ENCODE measurements around the gene GALNT7.

DNA sequence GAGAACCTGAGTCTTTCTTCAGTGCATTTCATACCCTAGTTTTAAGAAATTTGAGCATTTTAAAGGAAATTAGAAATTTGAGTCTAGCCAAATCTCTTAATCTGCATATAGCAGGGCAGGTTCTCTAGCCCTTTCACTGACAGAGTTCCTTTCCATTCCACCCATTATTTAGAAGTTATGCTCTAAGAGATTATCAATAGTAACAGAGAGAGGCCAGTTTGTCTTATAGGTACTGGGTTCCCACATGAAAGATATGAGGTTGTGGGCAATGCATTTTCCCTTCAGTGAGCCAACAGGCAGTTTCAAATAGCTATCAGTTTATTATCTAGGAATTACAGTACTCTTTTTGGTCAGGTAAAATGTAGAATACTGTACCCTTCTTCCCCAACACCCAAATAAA lies 7.3 kb upstream of the GALNT7 start:
- no peak for TF ChIP-seq POLR2A (IDR thresholded peaks at IDR 0.05)
- TF ChIP-seq, protein P1, sequence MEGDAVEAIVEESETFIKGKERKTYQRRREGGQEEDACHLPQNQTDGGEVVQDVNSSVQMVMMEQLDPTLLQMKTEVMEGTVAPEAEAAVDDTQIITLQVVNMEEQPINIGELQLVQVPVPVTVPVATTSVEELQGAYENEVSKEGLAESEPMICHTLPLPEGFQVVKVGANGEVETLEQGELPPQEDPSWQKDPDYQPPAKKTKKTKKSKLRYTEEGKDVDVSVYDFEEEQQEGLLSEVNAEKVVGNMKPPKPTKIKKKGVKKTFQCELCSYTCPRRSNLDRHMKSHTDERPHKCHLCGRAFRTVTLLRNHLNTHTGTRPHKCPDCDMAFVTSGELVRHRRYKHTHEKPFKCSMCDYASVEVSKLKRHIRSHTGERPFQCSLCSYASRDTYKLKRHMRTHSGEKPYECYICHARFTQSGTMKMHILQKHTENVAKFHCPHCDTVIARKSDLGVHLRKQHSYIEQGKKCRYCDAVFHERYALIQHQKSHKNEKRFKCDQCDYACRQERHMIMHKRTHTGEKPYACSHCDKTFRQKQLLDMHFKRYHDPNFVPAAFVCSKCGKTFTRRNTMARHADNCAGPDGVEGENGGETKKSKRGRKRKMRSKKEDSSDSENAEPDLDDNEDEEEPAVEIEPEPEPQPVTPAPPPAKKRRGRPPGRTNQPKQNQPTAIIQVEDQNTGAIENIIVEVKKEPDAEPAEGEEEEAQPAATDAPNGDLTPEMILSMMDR (IDR thresholded peaks at IDR 0.05), result no peak

Data from heart left ventricle (tissue), 13 donors.